ENCODE results near the gene ADARB2. TPM values are rescaled to one million over a fixed set of nuclear protein-coding genes. Genes with fewer than 3 reads are reported as not detected.

ADARB2 gene
- total and polyA plus RNA-seq, 2 experiments from 2014 or later = 2.0 to 5.0 TPM

- H3K36me3 ChIP-seq (ENCODE audit: insufficient read depth) = no peaks in the 10 kb centered on the region
- no peak overlapping the region for H3K27ac ChIP-seq (ENCODE audit: low read depth)
- peaks cover 11% of the 10 kb centered on the region for H3K4me1 Mint-ChIP-seq
- no peaks in the 10 kb centered on the region for H3K79me2 ChIP-seq (replicated peaks; ENCODE audit: insufficient read depth)
- H3K9me2 ChIP-seq (ENCODE audit: insufficient read depth) = no peaks in the 10 kb centered on the region
- H3K4me2 ChIP-seq = no peak overlapping the region
- no peaks in the 10 kb centered on the region for H3K27me3 Mint-ChIP-seq (ENCODE audit: insufficient read depth, low read depth, poor library complexity)
- no peak overlapping the region for H3K27ac Mint-ChIP-seq
- peaks cover 16% of the 10 kb centered on the region for H3K9me3 Mint-ChIP-seq
- H3F3A ChIP-seq (replicated peaks; ENCODE audit: low read depth) = no peaks in the 10 kb centered on the region
- H4K20me1 ChIP-seq (replicated peaks; ENCODE audit: insufficient read depth) = no peaks in the 10 kb centered on the region
- H3K27me3 ChIP-seq (ENCODE audit: insufficient read depth) = no peaks in the 10 kb centered on the region
- ATAC-seq (no peak), DNase-seq (ENCODE audit: low spot score) (no peak)
- TF ChIP-seq, protein P1, sequence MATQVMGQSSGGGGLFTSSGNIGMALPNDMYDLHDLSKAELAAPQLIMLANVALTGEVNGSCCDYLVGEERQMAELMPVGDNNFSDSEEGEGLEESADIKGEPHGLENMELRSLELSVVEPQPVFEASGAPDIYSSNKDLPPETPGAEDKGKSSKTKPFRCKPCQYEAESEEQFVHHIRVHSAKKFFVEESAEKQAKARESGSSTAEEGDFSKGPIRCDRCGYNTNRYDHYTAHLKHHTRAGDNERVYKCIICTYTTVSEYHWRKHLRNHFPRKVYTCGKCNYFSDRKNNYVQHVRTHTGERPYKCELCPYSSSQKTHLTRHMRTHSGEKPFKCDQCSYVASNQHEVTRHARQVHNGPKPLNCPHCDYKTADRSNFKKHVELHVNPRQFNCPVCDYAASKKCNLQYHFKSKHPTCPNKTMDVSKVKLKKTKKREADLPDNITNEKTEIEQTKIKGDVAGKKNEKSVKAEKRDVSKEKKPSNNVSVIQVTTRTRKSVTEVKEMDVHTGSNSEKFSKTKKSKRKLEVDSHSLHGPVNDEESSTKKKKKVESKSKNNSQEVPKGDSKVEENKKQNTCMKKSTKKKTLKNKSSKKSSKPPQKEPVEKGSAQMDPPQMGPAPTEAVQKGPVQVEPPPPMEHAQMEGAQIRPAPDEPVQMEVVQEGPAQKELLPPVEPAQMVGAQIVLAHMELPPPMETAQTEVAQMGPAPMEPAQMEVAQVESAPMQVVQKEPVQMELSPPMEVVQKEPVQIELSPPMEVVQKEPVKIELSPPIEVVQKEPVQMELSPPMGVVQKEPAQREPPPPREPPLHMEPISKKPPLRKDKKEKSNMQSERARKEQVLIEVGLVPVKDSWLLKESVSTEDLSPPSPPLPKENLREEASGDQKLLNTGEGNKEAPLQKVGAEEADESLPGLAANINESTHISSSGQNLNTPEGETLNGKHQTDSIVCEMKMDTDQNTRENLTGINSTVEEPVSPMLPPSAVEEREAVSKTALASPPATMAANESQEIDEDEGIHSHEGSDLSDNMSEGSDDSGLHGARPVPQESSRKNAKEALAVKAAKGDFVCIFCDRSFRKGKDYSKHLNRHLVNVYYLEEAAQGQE (IDR thresholded peaks at IDR 0.05; ENCODE audit: unreplicated experiment) = no peak
- TF ChIP-seq POLR2AphosphoS5 (IDR thresholded peaks at IDR 0.05; ENCODE audit: low read depth) (no peak), ZNF462 (CRISPR knock-in tag; IDR thresholded peaks at IDR 0.05) (no peak), JUNB (IDR thresholded peaks at IDR 0.05; ENCODE audit: unreplicated experiment) (no peak), ZNF331 (CRISPR knock-in tag; IDR thresholded peaks at IDR 0.05; ENCODE audit: low read depth) (no peak), EZH2 (IDR thresholded peaks at IDR 0.05; ENCODE audit: low read depth, unreplicated experiment) (no peak), NANOG (IDR thresholded peaks at IDR 0.05; ENCODE audit: borderline replicate concordance) (no peak), EZH2phosphoT487 (IDR thresholded peaks at IDR 0.05; ENCODE audit: unreplicated experiment) (no peak), STAT1 (IDR thresholded peaks at IDR 0.05; ENCODE audit: unreplicated experiment) (no peak), ZNF114 (CRISPR knock-in tag; IDR thresholded peaks at IDR 0.05) (no peak), CREB1 (CRISPR knock-in tag; IDR thresholded peaks at IDR 0.05; ENCODE audit: low read depth) (no peak), CTCF (conservative IDR thresholded peaks at IDR 0.05; ENCODE audit: low read depth in 2 of 2) (no peak)
- TF ChIP-seq, protein P2, sequence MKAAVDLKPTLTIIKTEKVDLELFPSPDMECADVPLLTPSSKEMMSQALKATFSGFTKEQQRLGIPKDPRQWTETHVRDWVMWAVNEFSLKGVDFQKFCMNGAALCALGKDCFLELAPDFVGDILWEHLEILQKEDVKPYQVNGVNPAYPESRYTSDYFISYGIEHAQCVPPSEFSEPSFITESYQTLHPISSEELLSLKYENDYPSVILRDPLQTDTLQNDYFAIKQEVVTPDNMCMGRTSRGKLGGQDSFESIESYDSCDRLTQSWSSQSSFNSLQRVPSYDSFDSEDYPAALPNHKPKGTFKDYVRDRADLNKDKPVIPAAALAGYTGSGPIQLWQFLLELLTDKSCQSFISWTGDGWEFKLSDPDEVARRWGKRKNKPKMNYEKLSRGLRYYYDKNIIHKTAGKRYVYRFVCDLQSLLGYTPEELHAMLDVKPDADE (IDR thresholded peaks at IDR 0.05) = no peak
- H3K4me3 Mint-ChIP-seq = no peak overlapping the region
- H3K4me1 ChIP-seq (ENCODE audit: insufficient read depth) = no peaks in the 10 kb centered on the region
- no peak overlapping the region for H2AFZ ChIP-seq
- H3K36me3 Mint-ChIP-seq (ENCODE audit: low read depth) = peaks cover 9% of the 10 kb centered on the region
- no peak overlapping the region for H3K4me3 ChIP-seq
Observed at GRCh38 chr10:1684991-1685390, 52.3 kb downstream of the ADARB2 start.
